Stimulated activated CD4-positive, alpha-beta T cell treated with anti-CD3 and anti-CD28 coated beads, Interleukin-2, amount 100 ng/mL, for 24 hours (primary cell): ENCODE measurements around the gene C8B.

Experiments
- DNase-seq, 2 donors: peaks; one replicate each; pipeline ENCODE4 v3.0.0-alpha.2; 2020

C8B gene

DNA sequence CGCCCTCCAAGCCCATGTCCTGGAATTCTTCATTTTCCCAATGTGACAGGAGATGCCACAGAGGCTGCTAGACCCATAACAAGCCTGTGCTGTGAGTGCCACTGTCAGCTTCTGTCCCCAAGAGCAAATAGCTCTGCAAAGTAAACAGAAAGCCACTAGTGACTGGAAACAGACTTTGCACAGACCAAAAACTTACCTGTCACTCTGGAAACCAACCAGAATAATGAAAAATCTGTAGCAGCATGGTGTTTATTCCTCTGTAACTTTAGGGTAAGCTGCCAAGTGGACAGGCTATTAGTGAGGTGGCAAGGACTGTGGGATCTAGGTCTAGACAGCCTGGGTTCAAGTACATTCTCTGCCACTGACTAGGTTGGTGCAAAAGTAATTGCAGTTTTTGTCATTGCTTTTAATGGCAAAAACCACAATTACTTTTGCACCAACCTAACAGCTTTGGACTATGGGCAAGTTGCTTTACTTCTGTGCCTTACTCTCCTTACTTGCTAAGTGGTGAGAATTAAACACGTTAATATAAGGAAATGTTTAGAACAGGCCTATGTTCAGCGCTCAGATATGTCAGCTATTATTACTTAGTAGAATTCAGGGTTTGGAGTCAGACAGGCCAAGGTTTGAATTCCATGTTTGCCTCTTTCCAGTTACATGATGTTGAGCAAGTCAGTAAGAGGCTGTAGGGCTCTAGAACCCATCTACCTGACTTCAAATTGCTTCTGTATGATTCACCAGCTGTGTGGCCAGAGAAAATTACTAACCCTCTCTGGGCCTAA is at the start of gene C8B:
Gene C8B, minus strand, starts transcription at position 100 of the 782 bp plus-strand sequence. Its CDS starts 67 bp downstream, at position 33.
- DNase-seq, result no peak

DNA sequence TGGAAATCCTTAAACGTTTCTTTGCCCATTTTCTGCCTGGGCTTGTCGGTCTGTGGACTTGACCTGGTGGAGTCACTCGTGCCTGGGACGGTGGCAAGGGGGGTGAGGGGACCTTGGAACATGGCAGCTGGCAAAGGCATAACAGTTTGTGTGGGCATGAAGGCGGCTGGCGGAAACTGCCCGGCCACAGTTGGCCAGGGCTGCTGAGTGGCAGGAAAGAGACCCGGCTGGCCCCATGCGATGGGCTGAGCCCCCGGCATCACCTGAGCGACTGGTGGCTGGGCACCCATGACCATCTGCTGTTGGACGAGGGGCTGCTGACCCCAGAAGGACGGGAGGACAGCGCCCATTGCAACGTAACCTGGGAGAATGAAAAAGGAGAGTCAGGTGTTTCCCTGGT is 49.3 kb upstream of the C8B start:
- no peak for DNase-seq

DNA sequence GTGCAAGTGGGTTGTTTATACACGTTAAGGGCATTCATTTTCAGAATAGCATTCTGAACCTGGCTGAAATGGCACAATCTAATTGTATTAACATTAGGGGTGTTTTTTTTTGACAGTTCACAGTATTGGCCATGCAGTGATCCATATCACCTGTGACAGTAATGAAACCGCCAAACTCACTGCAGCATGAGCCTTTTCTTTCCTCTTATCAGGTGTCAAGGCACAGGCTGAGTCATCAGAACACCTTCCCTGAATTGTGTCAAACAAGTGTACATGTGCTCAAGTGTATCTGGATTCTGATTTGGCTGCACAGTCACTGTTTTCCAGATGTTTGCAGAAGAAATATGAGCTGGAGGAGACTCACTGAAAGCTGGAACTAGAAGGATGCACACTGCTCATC is 47.7 kb upstream of the C8B start:
- no peak for DNase-seq

DNA sequence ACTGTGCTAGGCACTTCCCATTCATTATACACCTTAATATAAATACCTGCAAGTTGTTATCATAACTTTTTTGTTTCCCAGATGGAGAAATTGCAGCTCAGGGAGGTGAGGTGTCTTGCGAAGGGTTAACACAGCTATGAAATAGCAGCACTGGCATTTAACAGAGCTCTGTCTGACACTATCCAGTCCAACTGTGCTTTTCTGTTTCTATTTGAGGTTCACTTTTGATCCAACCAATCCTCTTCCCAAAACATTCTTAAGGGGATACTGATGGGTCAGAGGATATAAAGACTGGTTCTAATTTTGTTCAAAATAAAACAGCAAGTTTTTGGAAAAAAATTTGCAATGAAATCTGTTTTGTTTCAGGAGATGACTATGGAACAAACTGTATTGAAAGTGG is 46.5 kb upstream of the C8B start:
- DNase-seq, result no peak

DNA sequence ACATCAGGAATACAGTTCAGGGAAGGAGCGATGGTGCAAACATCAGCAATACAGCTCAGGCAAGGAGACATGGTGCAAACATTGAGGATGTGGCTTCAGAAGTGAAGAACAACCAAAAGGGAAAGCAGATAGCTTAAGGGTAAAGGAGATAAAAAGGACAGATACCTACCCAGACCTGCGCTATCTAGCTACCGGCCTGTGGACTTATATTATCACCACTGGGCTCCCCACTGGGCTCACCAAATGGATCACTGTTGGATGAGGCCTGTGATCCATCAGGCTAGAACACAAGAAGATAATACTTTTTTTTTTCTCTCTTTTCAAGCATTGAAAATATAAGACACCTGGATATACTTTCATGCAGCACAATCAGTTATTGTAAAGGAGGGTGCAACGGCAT is 44.7 kb upstream of the C8B start:
- no peak for DNase-seq

DNA sequence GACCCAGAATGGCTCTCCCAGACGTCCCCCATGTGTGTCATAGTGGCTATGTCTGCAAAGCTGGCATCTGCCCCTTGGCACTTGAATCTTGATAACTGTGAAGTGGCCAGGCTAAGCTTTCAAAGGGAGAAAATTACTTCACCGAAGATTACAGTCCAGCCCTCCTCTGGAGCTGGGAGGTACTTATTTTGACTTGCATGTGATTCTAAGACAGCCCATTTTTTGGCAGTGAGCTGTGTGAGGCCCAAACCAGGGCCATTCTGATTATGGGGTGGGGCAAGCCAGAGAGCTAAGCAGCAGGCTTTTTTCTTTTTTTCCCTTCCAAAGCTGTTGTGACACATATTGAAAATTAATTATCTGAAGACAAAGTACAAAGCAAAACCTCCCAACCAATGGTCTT is 42.1 kb upstream of the C8B start:
- no peak for DNase-seq

DNA sequence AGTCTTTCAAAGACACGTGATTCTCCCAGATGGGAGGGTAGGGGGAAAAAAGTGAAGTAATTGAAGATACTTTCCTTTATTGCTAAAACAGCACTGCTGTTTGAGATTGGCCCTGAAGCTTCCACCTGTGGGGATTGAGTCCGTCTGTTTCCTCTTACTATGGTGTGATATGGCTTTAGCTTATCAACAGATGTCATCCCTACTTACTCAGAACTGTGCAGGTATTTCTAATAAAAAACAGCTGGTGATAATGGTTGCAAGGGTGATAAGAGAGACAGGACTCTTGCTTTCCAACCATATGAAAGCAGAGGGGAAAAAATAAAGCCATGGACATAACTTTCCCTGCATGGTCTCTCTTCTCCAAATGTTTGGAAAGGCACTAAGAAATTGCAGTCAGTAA is 41.7 kb upstream of the C8B start:
- DNase-seq, result no peak

DNA sequence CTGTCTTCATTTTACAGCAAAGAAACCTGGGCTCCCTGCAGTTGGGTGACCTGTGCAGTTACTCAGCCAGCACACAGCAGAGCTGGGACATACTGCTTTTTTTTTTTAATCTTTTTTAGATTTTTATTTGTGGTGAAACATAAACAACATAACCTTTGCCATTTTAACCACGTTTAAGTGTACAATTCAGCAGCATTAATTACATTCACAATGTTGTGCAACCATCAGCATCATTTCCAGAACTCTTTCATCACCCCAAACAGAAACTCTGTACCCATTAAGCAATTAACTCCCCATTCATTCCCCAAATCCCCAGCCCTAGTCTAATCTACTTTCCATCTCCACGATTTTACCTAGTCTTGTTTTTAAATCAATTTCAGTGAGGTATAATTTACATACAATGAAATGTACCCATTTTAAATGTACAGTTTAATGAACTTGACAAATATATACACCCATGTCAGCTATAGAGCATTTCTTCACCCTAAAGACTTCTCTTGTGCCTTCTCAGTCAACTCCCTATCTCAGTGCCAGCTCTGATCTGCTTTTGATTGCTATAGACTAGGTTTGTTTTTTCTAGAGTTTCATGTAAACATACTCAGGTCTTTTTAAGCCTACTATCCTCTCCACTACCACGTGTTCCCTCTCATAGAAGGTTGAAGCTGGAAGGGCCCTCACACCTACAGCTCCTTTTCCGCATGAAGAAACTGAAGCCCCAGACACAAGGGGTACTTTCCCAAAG is 37.8 kb upstream of the C8B start:
- no peak for DNase-seq

DNA sequence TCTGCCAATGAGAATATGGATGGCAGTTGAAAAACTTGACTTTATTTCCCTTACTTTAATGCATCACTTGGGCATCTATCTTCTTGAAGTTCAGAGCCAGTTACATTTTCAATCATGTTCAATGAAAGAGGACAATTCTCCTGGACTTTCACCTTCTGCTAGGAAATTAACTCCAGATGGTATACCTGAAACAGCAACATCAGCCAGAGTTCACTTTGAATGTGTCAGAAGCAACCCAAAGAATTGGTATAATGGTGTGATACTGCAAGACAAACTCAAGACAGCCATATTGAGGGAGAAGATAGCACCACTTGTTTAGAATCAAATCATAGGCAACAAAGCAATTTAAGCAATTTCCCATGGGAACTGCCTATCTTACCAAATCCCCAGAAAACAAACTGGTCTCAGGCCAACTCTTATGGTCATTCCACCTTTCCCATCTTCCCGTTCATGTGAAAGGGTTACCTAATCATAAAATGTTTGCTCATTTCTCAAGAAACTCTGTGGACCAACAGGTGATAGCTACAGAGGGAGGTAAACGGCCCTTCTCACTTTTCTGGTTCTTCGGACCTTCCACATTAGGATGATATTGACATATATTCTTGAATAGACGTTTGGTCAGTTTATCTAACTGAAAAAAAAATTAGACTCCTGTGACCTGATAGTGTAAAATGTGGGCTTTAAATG is 29.7 kb upstream of the C8B start:
- no peak for DNase-seq

DNA sequence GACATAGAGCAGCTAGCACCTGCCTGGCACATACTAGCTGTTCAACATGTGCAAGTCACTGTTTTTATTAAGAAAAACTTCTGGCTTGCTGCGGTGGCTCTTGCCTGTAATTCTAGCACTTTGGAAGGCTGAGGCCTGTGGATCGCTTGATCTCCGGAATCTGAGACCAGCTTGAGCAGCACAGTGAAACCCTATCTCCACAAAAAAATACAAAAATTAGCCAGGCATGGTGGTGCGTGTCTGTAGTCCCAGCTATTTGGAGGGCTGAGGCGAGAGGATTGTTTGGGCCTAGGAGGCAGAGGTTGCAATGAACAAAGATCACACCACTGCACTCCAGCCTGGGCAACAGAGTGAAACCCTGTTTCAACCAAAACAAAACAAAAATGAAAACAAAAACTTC is 27.7 kb upstream of the C8B start:
- no peak for DNase-seq

DNA sequence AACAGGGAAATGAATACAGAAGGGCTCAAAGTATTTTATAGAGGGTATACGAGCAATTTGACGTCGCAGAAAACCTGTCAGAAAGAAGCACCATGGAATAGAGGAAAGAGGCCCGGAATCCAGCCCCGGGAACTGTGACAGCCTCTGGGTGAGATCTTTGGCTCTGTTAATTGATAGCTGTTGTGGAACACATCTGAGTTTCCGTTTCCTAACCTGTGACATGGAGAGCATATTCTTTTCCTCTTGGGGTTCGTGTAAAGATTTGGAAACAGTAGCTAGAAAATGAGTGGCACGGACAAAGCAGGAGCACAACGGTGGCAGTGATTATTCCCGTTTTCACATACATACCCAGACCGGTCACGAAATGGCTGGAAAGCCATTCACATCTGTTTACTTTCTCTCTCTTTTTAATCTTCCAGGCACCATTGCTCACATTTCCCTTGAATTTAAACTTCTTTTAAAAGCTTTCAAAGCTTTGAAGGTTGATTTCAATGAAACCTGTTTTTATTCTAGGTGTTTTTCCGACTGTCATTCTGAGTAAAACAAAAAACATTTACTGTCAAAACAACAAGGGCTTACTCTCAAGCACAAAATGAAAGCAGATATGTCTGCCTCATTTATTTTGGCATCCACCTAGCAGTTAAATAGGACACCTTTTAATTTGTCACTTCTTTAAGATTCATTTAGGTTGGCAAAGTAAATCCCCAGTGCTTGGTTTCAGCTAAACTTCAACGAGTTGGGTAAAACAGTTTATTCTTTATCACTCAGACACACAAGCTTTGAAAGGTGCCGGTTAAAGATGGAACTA is 26.7 kb upstream of the C8B start:
- DNase-seq, result no peak

DNA sequence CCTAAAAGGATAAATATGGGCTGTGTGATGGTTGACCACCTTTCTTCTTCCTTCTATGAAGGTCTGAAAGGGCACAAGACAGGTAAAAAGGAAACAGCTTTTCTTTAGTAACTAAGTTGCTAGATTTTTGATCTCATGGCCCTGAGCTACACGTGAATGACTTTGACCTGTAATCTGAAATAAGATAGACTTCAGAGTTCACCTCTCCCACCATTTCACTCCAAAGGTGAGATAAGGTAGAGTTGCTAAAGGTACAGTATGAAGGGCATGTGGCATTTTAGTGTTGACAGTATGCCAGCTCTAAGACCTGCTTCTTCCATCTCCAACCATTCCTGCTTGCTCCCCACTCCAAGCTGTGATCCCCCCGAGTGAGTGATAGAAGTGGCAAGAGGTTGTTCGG is 25.8 kb upstream of the C8B start:
- no peak for DNase-seq

DNA sequence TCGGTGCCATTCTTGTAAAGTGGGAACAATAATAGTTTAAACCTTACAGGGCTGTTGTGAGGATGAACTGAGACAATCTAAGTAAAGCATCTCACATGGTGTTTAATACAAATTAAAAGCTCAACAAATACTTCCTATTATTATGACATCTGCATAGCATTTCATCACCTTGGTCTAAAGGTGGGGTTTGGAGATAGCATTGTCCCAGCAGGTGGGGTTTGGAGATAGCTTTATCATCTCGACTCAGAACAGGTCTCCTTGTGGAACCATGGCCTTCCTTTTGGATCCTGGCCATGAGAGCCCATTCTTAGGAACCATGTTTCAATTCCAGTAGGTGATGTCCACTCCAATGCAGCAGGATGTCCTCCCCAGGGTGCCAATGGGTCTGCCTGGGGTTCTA is 20.6 kb upstream of the C8B start:
- no peak for DNase-seq

DNA sequence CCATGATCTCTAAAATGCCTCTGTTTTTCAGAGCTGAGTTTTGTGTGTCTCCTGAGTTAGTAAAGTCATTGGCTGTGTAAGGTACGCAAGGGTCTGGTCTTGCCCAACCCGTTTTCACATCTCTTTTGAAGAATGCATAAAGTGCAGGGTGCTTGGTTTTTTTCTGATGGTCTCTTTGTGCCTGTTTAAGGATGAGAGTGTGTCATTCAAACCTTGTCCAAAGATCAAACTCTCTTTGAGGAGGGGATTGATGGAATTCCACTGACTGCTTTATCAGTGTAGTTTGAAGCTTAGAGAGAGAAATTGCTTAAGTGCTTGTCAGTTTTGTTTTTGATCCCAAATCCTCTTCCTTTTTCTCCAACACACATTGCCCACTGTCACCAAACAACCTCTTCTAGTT is 20.0 kb upstream of the C8B start:
- no peak for DNase-seq

DNA sequence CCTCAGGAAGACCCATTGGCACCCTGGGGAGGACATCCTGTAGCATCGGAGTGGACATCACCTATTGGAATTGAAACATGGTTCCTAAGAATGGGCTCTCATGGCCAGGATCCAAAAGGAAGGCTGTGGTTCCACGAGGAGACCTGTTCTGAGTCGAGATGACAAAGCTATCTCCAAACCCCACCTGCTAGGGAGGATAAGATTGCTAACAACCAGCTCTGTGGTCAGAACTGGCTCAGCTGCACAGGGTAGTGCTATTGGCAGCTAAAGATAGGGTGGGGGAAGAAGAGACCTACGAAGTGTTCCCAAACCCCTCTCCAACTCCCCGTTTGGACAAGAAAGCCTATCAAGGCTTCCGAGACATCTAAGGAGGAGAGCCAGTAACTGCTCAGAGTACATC is 17.7 kb upstream of the C8B start:
- DNase-seq, result no peak

DNA sequence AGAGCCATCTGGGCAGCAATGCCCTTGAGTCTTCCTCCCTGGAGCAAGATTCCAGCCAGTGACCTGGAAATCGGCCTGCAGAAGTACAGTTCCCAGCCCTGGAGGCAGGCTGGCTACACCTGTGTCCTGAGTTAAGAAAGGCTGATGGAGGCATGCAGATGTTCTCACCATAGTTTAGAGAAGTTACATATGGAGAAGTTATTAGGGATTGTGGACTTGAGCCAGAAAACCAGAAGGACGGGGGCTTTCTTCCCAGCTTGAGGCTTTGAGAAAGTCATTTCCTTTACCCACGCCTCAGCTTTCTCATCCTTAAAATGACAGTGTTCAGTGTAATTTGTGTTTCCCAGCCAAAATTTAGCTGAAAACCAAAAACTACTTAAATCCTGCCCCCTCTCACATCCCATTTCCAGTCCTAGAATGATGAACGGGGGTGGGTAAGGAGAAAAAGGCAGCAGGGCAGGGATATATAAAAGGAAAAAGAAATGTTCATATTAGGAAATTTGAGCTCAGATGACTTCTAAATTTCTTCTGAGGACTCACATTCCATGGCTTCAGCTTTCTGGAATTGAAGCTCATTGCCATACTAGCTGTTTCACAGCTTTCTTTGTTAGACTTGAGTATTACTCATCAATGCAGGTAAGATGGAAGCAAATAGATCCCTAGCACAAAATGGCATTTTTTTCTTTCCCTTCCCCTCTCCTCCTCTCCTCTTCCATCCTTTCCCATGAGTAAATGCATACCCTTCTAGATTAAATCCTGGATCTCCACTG is 14.4 kb upstream of the C8B start:
- no peak for DNase-seq

DNA sequence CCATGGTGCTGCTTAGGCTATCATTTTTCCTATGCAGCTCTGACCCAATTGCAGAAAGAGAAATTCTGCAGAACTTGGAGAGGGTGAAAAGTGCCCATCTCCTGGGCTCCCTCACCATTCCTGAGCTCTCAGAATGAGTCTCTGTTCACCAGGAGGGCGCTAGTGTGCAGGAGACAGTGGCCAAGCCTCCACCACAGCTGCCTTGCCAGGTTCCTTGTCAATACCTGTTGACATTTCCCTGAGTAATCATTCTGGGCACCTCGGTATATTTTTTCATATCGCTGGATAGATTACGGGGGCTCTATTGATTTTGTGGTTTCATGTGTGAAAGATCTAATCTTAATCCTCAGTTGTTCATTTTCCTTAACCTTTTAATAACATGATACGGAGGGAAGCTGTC is 13.0 kb upstream of the C8B start:
- DNase-seq, result no peak

DNA sequence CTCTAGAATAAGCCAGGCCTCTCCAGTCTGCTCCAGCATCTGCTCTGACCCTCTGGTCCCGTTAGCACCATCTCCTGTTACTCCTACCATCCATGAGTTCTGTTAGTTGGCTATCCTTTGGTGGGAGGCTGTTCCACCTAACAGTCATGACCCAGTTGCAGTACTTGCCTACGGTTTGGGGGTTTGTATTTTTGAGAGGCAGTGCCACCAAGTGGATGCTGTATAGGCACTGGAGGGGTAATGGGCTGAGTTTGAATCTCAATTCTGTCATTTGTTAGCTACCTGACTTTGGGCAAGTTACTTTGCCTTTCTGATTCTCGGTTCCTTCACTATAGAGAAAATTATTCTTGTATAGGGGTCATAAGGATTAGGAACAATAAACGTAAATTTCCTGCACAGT is 12.1 kb upstream of the C8B start:
- DNase-seq, result no peak

DNA sequence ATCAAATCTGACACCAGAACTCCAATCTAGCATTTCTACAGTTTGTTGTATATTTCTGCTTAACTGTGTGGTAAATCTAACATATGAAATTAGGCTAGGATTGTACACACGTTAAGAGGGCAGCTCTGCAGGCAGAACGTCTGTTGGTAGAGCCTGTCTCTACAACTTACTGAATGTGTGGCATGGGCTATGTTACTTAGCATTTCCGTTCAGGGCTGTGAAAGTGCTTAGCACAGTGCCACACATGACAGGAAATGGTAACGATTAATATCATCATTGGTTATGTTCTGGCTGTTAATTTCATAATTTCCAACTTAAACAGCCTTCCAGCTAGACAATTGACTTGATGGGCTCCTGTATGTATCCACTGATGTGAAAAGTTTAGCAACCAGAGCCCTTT is 9.6 kb upstream of the C8B start:
- no peak for DNase-seq

DNA sequence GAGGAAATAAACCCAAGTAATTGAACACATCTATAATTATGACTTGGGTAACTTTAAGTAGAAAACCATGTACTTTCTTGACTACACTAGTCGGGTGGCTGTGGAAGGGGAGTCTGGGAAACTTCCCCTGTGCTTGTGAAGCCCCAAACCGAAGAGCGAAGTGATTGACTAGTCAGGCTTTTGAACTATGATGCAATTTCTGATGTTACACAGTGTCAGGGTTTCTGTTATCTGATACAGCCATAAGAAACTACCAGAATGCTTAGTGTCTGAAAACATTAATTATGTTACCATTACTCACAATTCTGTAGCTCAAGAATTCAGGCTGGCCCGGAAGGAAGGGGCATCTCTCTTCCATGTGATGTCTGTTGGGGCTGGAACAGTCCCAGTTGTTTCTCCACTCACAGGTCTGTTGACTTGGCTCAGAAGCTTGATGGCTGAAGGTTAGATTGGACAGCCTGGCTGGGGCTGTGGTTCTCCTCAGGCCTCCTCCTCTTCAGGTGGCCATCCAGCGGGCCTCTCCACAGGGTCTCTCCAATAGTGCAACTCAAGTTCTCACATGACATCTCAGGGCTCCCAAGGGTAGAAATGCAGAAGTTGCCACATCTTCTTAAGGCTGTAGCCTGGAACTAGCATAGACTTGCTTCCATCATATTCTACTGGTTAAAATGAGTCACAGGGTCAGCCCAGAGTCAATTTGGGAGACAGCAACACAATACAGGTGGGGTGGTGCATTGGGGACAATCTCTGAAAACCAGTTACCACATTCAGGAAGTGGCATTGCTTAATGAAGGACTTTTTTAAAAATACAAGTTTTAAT is 8.3 kb upstream of the C8B start:
- DNase-seq, result no peak

DNA sequence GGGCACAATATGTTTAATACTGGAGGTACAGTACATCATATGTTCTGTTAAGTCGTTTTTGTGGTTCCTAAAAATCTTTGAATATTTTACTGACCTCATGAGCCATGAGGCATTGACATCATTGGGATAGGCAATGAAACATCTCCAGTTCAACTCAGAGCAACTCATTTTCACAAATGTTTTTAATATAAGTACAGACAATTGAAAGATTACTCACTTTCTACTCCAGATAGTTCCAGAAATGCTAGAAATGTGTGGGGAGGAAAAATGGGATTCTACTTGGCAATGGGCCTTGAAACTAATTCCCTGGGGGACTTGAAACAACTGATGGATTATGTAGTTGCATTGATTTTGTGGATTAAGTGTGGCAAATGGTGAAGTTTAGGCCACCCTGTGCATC is 7.2 kb upstream of the C8B start:
- DNase-seq, result no peak

DNA sequence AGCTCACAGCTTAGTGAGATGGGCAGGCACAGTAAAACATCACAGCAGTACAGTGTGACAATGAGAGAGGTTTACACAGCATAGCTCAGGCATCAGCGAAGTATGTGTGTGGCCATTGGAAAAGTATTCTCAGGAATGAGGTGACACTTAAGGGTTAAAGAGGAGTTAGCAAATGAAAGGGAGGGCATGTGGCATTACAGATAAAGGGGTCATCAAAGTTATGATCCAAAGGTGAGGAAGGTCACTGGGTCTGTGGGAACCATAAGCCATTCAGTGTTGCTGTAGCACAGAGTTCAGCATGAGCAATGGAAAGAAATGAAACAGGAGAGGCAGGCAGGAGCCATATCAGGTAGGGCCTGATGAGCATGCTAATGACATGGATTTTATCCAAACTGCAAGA is 4.5 kb upstream of the C8B start:
- DNase-seq, result no peak
